Tibial artery (tissue), 4 donors: ENCODE measurements around the gene HELZ2.
"Not testable (repeated sequence)": the region's sequence is repeated elsewhere in the genome, so short reads cannot be mapped to it uniquely, and the experiment has no call there.

Experiments used
- DNase-seq, 2 donors: peaks; one replicate each; pipeline ENCODE4 v3.0.0-alpha.2; 2019
- H3K27ac ChIP-seq, 2 donors: fragments of 200-600 bp; sonication (generic) in 1 of 2; 1 replicate in 1 of 2; 2 replicates in 1 of 2; pipeline ENCODE4 v1.5.1; 2018 to 2019; ENCODE audit warnings: mild to moderate bottlenecking in 1 of 2
- H3K27me3 ChIP-seq, 2 donors: fragments of 200-600 bp; sonication (generic) in 1 of 2; one replicate each; pipeline versions ENCODE4 v1.5.1 to v1.6.0; 2016 to 2019
- H3K36me3 ChIP-seq, 3 donors: fragments of 200-600 bp; sonication (generic) in 2 of 3; one replicate each; pipeline ENCODE4 v1.5.1; 2016 to 2019; ENCODE audit warnings: mild to moderate bottlenecking in 2 of 3
- H3K4me1 ChIP-seq, 4 donors: fragments of 200-600 bp; sonication (generic) in 2 of 4; 1 replicate in 3 of 4; 2 replicates in 1 of 4; pipeline ENCODE4 v1.5.1; 2016 to 2019
- H3K4me3 ChIP-seq, 2 donors: fragments of 200-600 bp; sonication (generic) in 1 of 2; 1 replicate in 1 of 2; 2 replicates in 1 of 2; pipeline ENCODE4 v1.5.1; 2018 to 2019; ENCODE audit warnings: mild to moderate bottlenecking in 2 of 2
- H3K9me3 ChIP-seq, 3 donors: fragments of 200-600 bp; sonication (generic) in 1 of 3; one replicate each; pipeline ENCODE4 v1.5.1; 2016 to 2019
- intact Hi-C: fragments of 100-400 bp; cut with DNase I; formaldehyde crosslinking; loops from one replicate; pipeline ENCODE4 v1.15.0; 2023; ENCODE audit warnings: low total_unique reads
- TF ChIP-seq, protein P1 (sequence below), 2 experiments: fragments of 200-600 bp in 1 of 2; fragments of 450-650 bp in 1 of 2; IDR thresholded peaks; one replicate each; pipeline ENCODE4 v1.5.1; 2017 to 2019; ENCODE audit warnings: antibody characterized with exemption in 2 of 2, mild to moderate bottlenecking in 1 of 2, moderate library complexity in 1 of 2

The HELZ2 gene

DNA sequence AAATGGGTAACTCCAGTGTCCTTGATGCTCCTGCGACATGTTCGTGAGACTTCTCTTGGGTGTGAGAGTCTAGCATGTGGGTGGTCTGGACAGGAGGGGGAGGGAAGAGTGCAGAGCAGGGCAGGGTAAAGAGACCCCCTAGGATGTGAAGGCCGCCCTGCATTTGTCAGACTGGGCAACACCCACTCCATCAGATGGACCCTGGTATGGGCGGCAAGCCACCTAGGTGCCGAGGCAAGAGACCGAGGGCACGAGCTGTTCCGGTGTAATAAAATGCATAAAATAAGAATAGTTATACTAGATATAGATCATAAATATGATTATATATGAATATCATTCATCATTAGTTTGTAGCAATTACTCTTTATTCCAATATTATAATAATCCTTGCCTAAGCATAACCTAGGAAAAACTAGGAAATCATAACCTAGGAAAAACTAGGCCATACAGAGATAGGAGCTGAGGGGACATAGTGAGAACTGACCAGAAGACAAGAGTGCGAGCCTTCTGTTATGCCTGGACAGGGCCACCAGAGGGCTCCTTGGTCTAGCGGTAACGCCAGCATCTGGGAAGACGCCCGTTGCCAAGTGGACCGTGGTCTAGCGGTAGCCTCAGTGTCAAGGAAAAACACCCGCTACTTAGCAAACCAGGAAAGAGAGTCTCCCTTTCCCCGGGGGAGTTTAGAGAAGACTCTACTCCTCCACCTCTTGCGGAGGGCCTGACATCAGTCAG, 40.0 kb upstream of the HELZ2 start:
- intact Hi-C loops, H3K4me1 ChIP-seq, H3K27me3 ChIP-seq, H3K27ac ChIP-seq, H3K9me3 ChIP-seq, DNase-seq, H3K4me3 ChIP-seq: not testable (repeated sequence)
- TF ChIP-seq, protein P1, sequence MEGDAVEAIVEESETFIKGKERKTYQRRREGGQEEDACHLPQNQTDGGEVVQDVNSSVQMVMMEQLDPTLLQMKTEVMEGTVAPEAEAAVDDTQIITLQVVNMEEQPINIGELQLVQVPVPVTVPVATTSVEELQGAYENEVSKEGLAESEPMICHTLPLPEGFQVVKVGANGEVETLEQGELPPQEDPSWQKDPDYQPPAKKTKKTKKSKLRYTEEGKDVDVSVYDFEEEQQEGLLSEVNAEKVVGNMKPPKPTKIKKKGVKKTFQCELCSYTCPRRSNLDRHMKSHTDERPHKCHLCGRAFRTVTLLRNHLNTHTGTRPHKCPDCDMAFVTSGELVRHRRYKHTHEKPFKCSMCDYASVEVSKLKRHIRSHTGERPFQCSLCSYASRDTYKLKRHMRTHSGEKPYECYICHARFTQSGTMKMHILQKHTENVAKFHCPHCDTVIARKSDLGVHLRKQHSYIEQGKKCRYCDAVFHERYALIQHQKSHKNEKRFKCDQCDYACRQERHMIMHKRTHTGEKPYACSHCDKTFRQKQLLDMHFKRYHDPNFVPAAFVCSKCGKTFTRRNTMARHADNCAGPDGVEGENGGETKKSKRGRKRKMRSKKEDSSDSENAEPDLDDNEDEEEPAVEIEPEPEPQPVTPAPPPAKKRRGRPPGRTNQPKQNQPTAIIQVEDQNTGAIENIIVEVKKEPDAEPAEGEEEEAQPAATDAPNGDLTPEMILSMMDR (IDR thresholded peaks at IDR 0.05), result peak in 1 of 2 experiments; percentile 25
- peaks cover 26 to 52% (median 44%) of the 10 kb centered on the region in 3 donors for H3K36me3 ChIP-seq

DNA sequence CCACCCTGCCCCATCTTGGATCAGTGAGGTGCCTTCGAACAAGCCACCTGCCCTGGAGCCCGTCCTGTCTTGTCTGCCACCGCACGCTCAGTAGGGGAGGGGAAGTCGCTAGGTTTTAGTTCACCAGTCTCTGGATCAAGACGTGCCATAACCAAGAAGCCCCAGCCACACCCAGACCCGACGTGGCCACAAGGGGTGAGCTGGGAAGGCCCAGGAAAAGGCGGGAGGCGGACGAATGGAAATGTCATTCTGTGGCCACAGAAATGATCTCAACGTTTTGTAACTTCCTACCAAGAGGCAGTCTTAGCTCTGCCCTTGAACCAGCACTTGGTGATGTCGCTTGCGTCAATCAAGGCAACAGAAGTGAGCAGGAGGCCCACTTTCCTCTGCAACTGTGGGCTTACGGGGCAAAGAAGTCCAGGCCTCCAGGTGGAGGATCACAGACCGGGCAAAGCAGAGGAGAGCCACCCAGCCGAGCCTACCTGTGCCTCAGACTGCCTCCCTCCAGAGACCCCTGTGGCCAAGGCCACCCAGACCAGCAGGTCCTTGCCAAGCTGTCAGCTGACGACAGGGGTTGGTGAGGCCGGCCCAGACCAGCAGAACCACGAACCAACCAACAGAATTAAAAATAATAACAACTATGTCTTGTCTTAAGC, 38.4 kb upstream of the HELZ2 start:
- intact Hi-C loops, result no loop called here
- peaks cover 0 to 9% (median 0%) of the 10 kb centered on the region in 4 donors for H3K4me1 ChIP-seq
- H3K9me3 ChIP-seq, result no peaks in the 10 kb centered on the region
- no peak for DNase-seq
- peaks cover 9 to 35% (median 28%) of the 10 kb centered on the region in 3 donors for H3K36me3 ChIP-seq
- no peak overlapping the region for H3K27ac ChIP-seq
- no peaks in the 10 kb centered on the region for H3K27me3 ChIP-seq
- TF ChIP-seq, protein P1 (IDR thresholded peaks at IDR 0.05), result no peak
- H3K4me3 ChIP-seq, result no peak overlapping the region

DNA sequence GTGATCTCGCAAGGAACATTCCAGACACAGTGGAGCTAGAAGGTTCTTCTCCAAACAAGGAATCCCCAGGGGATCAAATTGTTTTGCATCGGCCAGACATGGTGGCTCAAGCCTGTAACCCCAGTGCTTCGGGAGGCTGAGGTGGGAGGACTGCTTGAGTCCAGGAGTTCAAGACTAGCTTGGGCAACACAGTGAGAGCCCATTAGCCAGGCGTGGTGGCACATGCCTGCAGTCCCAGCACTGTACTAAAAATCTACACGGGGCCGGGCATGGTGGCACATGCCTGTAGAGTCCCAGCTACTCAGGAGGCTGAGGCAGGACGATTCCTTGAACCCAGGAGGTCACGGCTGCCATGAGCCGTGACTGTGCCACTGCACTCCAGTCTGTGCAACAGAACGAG, 37.6 kb upstream of the HELZ2 start:
- Histone ChIP-seq H3K27me3 (no peaks in the 10 kb centered on the region), H3K9me3 (no peaks in the 10 kb centered on the region), H3K36me3 (peaks cover 2 to 28% (median 21%) of the 10 kb centered on the region in 3 donors), H3K27ac (no peak overlapping the region), H3K4me1 (peaks cover 0 to 9% (median 0%) of the 10 kb centered on the region in 4 donors), H3K4me3 (no peak overlapping the region)
- intact Hi-C loops, result no loop called here
- TF ChIP-seq, protein P1 (IDR thresholded peaks at IDR 0.05), result no peak
- no peak for DNase-seq

DNA sequence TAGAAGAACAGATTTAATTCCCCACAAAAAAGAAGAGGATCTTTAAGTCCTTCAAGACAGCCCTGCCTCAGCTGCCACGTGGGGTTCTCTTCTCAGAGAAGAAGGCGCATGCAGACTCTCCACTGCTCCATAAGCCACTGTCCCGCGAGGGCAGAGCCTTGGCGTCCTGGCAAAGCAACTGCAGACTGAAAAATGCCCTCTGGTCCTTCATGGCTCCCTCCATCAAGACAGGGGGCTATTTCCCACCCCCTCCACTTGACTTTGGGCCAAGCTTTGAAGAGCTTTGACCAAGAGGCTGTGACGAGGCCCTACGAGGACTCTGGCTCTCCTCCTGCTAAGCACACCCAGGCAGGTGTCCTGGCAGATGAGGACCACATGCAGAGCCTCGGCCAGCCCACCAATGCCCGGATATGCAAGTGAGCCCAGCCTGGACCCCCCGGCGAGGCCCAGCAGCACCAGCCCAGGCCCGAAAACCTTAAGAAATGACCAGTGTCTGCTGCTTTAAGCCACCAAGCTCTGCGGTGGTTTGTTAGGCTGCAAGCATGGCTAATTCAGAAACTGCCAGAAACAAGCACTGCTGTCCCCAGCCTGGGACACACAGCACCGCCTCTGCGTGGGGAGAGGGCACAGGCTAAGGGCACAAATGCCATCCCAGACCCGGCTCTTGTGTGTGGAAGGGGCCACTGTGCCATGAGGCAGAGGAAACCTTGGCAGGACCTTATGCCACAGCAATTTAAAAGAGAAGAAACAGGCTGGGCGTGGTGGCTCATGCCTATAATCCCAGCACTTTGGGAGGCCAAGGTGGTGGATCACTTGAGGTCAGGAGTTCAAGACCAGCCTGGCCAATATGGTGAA, 36.8 kb upstream of the HELZ2 start:
- intact Hi-C loops, result no loop called here
- Histone ChIP-seq H3K27ac (no peak overlapping the region), H3K4me3 (no peak overlapping the region), H3K36me3 (peaks cover 0 to 21% (median 12%) of the 10 kb centered on the region in 3 donors), H3K4me1 (peaks cover 0 to 9% (median 0%) of the 10 kb centered on the region in 4 donors), H3K9me3 (no peaks in the 10 kb centered on the region), H3K27me3 (no peaks in the 10 kb centered on the region)
- DNase-seq, result no peak
- TF ChIP-seq, protein P1 (IDR thresholded peaks at IDR 0.05), result no peak

DNA sequence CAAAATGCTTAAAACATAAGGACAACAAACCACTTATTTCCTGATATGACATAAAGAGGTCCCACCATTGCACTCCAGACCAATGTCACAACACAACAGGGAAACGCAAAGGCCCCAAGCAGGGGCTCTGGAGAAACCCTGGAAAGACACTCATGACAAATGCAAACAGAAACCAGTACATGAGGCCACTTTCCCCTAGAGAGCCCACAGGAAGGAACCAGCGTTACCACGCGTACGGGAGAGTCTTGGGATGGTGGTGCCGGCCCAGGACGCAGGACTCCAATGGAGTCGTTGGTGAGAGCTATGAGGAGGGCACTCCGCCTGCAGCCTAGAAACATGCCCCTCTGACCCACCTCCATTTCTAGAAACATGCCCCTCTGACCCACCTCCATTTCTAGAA, 32.6 kb upstream of the HELZ2 start:
- TF ChIP-seq, protein P1 (IDR thresholded peaks at IDR 0.05), result no peak
- Histone ChIP-seq H3K36me3 (peaks cover 19 to 32% (median 21%) of the 10 kb centered on the region in 3 donors), H3K4me1 (peaks cover 0 to 8% (median 0%) of the 10 kb centered on the region in 4 donors), H3K9me3 (no peaks in the 10 kb centered on the region), H3K27me3 (no peaks in the 10 kb centered on the region), H3K27ac (no peak overlapping the region), H3K4me3 (no peak overlapping the region)
- intact Hi-C loops, result no loop called here
- DNase-seq, result no peak
